HCT116 (cell line): ENCODE measurements around the gene MYO7B. TPM values are rescaled to one million over a fixed set of nuclear protein-coding genes. Genes with fewer than 3 reads are reported as not detected.

Experiments used
- ATAC-seq: fragments of 200-7000 bp; cut with Tn5 transposase; 2 replicates; pipeline ENCODE4 v1.9.1; 2020; ENCODE audit warnings: mild to moderate bottlenecking, moderate library complexity
- BruUV-seq: library from RNA; stranded (reverse); fragments of 400-500 nt; replicated peaks from 2 replicates; lab custom pipeline; 2021; lab: Mats Ljungman, UMichigan
- CTCF ChIA-PET: fragments of 300-600 bp; sonication (Branson Sonifier 250); formaldehyde crosslinking; loops from one replicate; lab custom pipeline; 2021; ENCODE audit warnings: antibody characterized with exemption; lab: Charles Lee
- POLR2A ChIA-PET: fragments of 300-600, 350-600 bp; sonication (Branson Sonifier 250); formaldehyde crosslinking; loops from one replicate; lab custom pipeline; 2021; ENCODE audit warnings: antibody characterized with exemption; lab: Charles Lee
- RAD21 ChIA-PET, 2 experiments: fragments of 300-600 bp; sonication (Branson Sonifier 250); formaldehyde crosslinking; loops; one replicate each; lab custom pipeline; 2023; ENCODE audit warnings: low total read pairs in 2 of 2; ENCODE audit not compliant: uncharacterized antibody in 2 of 2, unreplicated experiment in 2 of 2, low non-redundant PET in 1 of 2; lab: Charles Lee
- DNase-seq: peaks from one replicate; pipeline ENCODE4 v3.0.0-alpha.2; 2010; ENCODE audit warnings: low read depth, low spot score
- H2AFZ ChIP-seq: fragments of 200-600 bp; shearing (Covaris generic), sonication (generic); 2 replicates; pipeline ENCODE4 v1.6.1; 2017; ENCODE audit warnings: low read depth, mixed run types, mixed read lengths, antibody characterized with exemption, low read length; ENCODE audit not compliant: poor library complexity, severe bottlenecking
- H3K27ac ChIP-seq: 2 replicates; pipeline ENCODE4 v1.5.1; 2012; ENCODE audit warnings: low read depth, low read length
- H3K27me3 ChIP-seq: fragments of 200-600 bp; sonication (generic); 2 replicates; pipeline ENCODE4 v1.6.1; 2016; ENCODE audit warnings: mixed run types, low read length, mixed read lengths; ENCODE audit not compliant: insufficient read depth
- H3K36me3 ChIP-seq, 2 experiments: fragments of 200-500 bp in 1 of 2; fragments of 200-600 bp in 1 of 2; sonication (Bioruptor generic) in 1 of 2; sonication (generic) in 1 of 2; 2 replicates each; pipeline versions ENCODE4 v1.5.1 to v1.6.1; 2014 to 2016; ENCODE audit warnings: low read length in 2 of 2, inconsistent platforms in 1 of 2, mixed read lengths in 1 of 2, mixed run types in 1 of 2; ENCODE audit not compliant: insufficient read depth in 2 of 2, control insufficient read depth in 1 of 2
- H3K4me1 ChIP-seq, 2 experiments: fragments of 200-600 bp in 1 of 2; sonication (generic) in 1 of 2; 2 replicates each; pipeline versions ENCODE4 v1.5.1 to v1.6.1; 2012 to 2017; ENCODE audit warnings: low read length in 2 of 2, inconsistent platforms in 1 of 2, mild to moderate bottlenecking in 1 of 2, mixed read lengths in 1 of 2, mixed run types in 1 of 2, moderate library complexity in 1 of 2; ENCODE audit not compliant: insufficient read depth in 2 of 2, control insufficient read depth in 1 of 2
- H3K4me2 ChIP-seq: fragments of 200-600 bp; sonication (generic); 2 replicates; pipeline ENCODE4 v1.6.1; 2017; ENCODE audit warnings: mixed run types, low read length, mixed read lengths
- H3K4me3 ChIP-seq, 2 experiments: fragments of 200-600 bp in 1 of 2; sonication (generic) in 1 of 2; replicated peaks in 1 of 2; 2 replicates each; pipeline ENCODE4 v1.5.1; 2011 to 2016; ENCODE audit warnings: low read length in 2 of 2, control low read depth in 1 of 2, low read depth in 1 of 2, mild to moderate bottlenecking in 1 of 2, mixed read lengths in 1 of 2, mixed run types in 1 of 2
- H3K79me2 ChIP-seq: fragments of 200-600 bp; sonication (generic); 2 replicates; pipeline ENCODE4 v1.6.1; 2017; ENCODE audit warnings: mild to moderate bottlenecking, mixed run types, low read length, moderate library complexity, mixed read lengths; ENCODE audit not compliant: insufficient read depth
- H3K9ac ChIP-seq: fragments of 200-600 bp; sonication (generic); 2 replicates; pipeline ENCODE4 v1.6.1; 2016; ENCODE audit warnings: low read length, mixed read lengths
- H3K9me2 ChIP-seq: fragments of 200-600 bp; sonication (generic), shearing (Covaris generic); 2 replicates; pipeline ENCODE4 v1.6.1; 2017; ENCODE audit warnings: mixed run types, mild to moderate bottlenecking, moderate library complexity; ENCODE audit not compliant: insufficient read depth
- H3K9me3 ChIP-seq, 2 experiments: fragments of 200-500 bp in 1 of 2; fragments of 200-600 bp in 1 of 2; sonication (Bioruptor generic) in 1 of 2; sonication (generic) in 1 of 2; 2 replicates each; pipeline ENCODE4 v1.6.1; 2014 to 2017; ENCODE audit warnings: low read length in 2 of 2, mixed read lengths in 2 of 2, inconsistent platforms in 1 of 2, low read depth in 1 of 2, mild to moderate bottlenecking in 1 of 2, mixed run types in 1 of 2, moderate library complexity in 1 of 2; ENCODE audit not compliant: control insufficient read depth in 1 of 2, insufficient read depth in 1 of 2
- H4K20me1 ChIP-seq: fragments of 200-600 bp; sonication (generic), shearing (Covaris generic); 2 replicates; pipeline ENCODE4 v1.6.1; 2017; ENCODE audit warnings: mixed run types, mild to moderate bottlenecking, moderate library complexity; ENCODE audit not compliant: insufficient read depth
- ATF3 ChIP-seq: IDR thresholded peaks from 2 replicates; pipeline ENCODE4 v1.6.1; 2012
- CTCF ChIP-seq, 3 experiments: fragments of 200-600 bp in 1 of 3; sonication (generic) in 1 of 3; IDR thresholded peaks in 2 of 3; conservative IDR thresholded peaks in 1 of 3; 2 replicates each; pipeline ENCODE4 v1.5.1; 2012 to 2017; ENCODE audit warnings: low read depth in 2 of 3, low read length in 2 of 3, antibody characterized with exemption in 1 of 3, borderline replicate concordance in 1 of 3, control low read depth in 1 of 3, mild to moderate bottlenecking in 1 of 3, mixed read lengths in 1 of 3, mixed run types in 1 of 3, moderate library complexity in 1 of 3; ENCODE audit not compliant: insufficient read depth in 1 of 3
- EGR1 ChIP-seq: IDR thresholded peaks from 2 replicates; pipeline ENCODE4 v1.6.1; 2012; ENCODE audit warnings: low read depth
- EZH2phosphoT487 ChIP-seq: fragments of 200-600 bp; IDR thresholded peaks from 2 replicates; pipeline ENCODE4 v1.6.1; 2018; ENCODE audit warnings: antibody characterized with exemption, borderline replicate concordance
- MAX ChIP-seq: IDR thresholded peaks from 2 replicates; pipeline ENCODE4 v1.6.1; 2012
- POLR2AphosphoS5 ChIP-seq: IDR thresholded peaks from 2 replicates; pipeline ENCODE4 v1.6.1; 2011; ENCODE audit warnings: mild to moderate bottlenecking, low read depth, low read length, moderate library complexity
- RAD21 ChIP-seq: IDR thresholded peaks from 2 replicates; pipeline ENCODE4 v1.6.1; 2012; ENCODE audit warnings: low read depth, mild to moderate bottlenecking
- SIN3A ChIP-seq: IDR thresholded peaks from 2 replicates; pipeline ENCODE4 v1.6.1; 2012; ENCODE audit warnings: low read depth
- ZFX ChIP-seq: fragments of 450-650 bp; IDR thresholded peaks from 2 replicates; pipeline ENCODE4 v1.6.1; 2017
- ZNF274 ChIP-seq: fragments of 200-500 bp; sonication (Bioruptor generic); IDR thresholded peaks from 2 replicates; pipeline ENCODE4 v1.6.1; 2014; ENCODE audit warnings: mild to moderate bottlenecking, low read depth, low read length, inconsistent platforms
- intact Hi-C: fragments of 100-400 bp; cut with micrococcal nuclease; formaldehyde crosslinking; loops from 2 replicates; pipeline ENCODE4 v1.10.0; 2022
- total RNA-seq: library from RNA; stranded (reverse); gene quantifications from one replicate; pipeline ENCODE4 v1.2.1, GENCODE V29; 2021; ENCODE audit not compliant: unreplicated experiment

The MYO7B gene
- total RNA-seq, 1 experiment from 2014 or later: 0.07 TPM

GRCh38 chr2:127485694-127486071, 49.8 kb upstream of the MYO7B start (continued):
- no peak for TF ChIP-seq ATF3
- TF ChIP-seq SIN3A: no peak
- TF ChIP-seq MAX: no peak
- no peak for TF ChIP-seq EGR1
- TF ChIP-seq POLR2AphosphoS5: no peak
- TF ChIP-seq ZFX: no peak
- TF ChIP-seq, all 23 proteins: peak for 0

- H3K4me2 ChIP-seq: no peak overlapping the region
- H3K9me3 ChIP-seq: no peaks in the 10 kb centered on the region
- H2AFZ ChIP-seq: no peak overlapping the region
- no peaks in the 10 kb centered on the region for H3K9me2 ChIP-seq
- H3K4me1 ChIP-seq: no peaks in the 10 kb centered on the region
- POLR2A ChIA-PET: no interaction called here
- no peak for DNase-seq
- intact Hi-C loops: no loop called here
- TF ChIP-seq ATF3 (no peak), ZFX (no peak), CTCF (IDR thresholded peaks at IDR 0.05 in 2 of 3, conservative IDR thresholded peaks at IDR 0.05 in 1 of 3; ENCODE audit: borderline replicate concordance in 1 of 3, insufficient read depth in 1 of 3, low read depth in 2 of 3, low read length in 2 of 3) (no peak), ZNF274 (no peak), EZH2phosphoT487 (no peak), RAD21 (no peak)
- TF ChIP-seq, all 23 proteins: peak for 0
- H3K9ac ChIP-seq: no peak overlapping the region
- no peak overlapping the region for H3K27ac ChIP-seq
- ATAC-seq: no peak
- RAD21 ChIA-PET: no interaction called here
- H3K27me3 ChIP-seq: no peaks in the 10 kb centered on the region
- no peaks in the 10 kb centered on the region for H4K20me1 ChIP-seq
- CTCF ChIA-PET: no interaction called here
- no peak overlapping the region for H3K4me3 ChIP-seq
- H3K79me2 ChIP-seq: peaks cover 12% of the 10 kb centered on the region; the same call in 1 of the 2 replicates
- H3K36me3 ChIP-seq: peaks cover 48% of the 10 kb centered on the region in 2 experiments; a peak in 3 of 4 replicates
- BruUV-seq: no TSS peak
These were observed 49.0 kb upstream of the MYO7B start for GRCh38 chr2:127486247-127487058.
